Effector memory CD4-positive, alpha-beta T cell (primary cell): ENCODE results near the gene PPP2R2B.

Source experiments
- DNase-seq, 3 donors: peaks; one replicate each; pipeline ENCODE4 v3.0.0-alpha.2; 2020
- H3K27ac ChIP-seq: 2 replicates; pipeline ENCODE4 v1.7.0; 2013; ENCODE audit warnings: mild to moderate bottlenecking, low read length, moderate library complexity; ENCODE audit not compliant: insufficient read depth, poor library complexity, severe bottlenecking
- H3K27me3 ChIP-seq: replicated peaks from 2 replicates; pipeline ENCODE4 v1.7.0; 2013; ENCODE audit warnings: mild to moderate bottlenecking, low read length; ENCODE audit not compliant: insufficient read depth, control insufficient read depth, poor library complexity, severe bottlenecking
- H3K36me3 ChIP-seq: 2 replicates; pipeline ENCODE4 v1.7.0; 2013; ENCODE audit warnings: mild to moderate bottlenecking, low read length, moderate library complexity; ENCODE audit not compliant: control insufficient read depth, insufficient read depth
- H3K4me1 ChIP-seq: 2 replicates; pipeline ENCODE4 v1.7.0; 2013; ENCODE audit warnings: low read length, mild to moderate bottlenecking; ENCODE audit not compliant: control insufficient read depth, insufficient read depth, poor library complexity, severe bottlenecking
- H3K4me3 ChIP-seq: 2 replicates; pipeline ENCODE4 v1.7.0; 2013; ENCODE audit warnings: low read length, low read depth, mild to moderate bottlenecking; ENCODE audit not compliant: insufficient read depth, poor library complexity, severe bottlenecking
- H3K9me3 ChIP-seq: 2 replicates; pipeline ENCODE4 v1.7.0; 2013; ENCODE audit warnings: mild to moderate bottlenecking, low read length, moderate library complexity; ENCODE audit not compliant: control insufficient read depth
- total RNA-seq, 3 donors: gene quantifications; one replicate each; lab custom pipeline; 2026; lab: John Stamatoyannopoulos, UW

PPP2R2B gene
- 14.4 to 26.5 (median 20.5) reads per million in 3 donors for total RNA-seq

DNA sequence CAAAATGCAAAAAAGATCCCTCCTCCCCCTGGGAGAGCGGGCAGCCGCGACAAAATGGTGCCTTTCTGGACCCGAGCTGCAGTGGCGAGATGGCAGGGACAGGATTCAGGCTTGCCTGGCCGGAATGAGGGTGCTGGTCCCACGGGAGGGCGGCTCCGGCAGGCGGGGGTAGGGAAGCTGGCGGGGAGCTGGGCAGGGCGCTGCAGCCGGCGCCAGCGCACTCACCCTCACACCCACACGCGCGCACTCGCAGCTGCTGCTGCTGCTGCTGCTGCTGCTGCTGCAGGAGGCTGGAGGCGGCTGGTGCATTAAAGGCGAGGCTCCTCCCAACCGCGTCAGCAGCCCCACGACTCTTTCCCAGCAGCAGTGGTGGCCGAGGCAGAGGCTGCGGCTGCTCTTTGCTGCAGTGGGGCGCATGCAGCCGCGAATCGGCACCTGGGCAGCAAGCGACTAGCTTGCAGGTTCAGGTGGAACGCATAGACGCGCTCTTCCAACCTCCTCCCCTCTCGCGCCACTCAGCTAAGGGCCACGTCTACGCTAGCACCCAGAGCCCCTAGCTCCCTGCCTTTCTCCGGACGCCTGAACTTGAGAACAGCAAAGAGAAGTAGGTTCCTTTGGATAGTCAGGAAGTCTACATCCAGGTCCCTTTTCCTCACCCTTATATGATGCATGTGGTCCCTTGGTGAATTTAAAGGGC is at the start of gene PPP2R2B:
TSS of gene PPP2R2B (minus strand) at position 282 of the 697 bp plus-strand sequence.
- DNase-seq: peak; percentile 31 to 37 (median 34)
- no peaks in the 10 kb centered on the region for H3K36me3 ChIP-seq
- peak within 1 kb of the TSS; percentile 71 for H3K4me3 ChIP-seq
- H3K9me3 ChIP-seq: no peaks in the 10 kb centered on the region
- H3K4me1 ChIP-seq: peaks cover 6% of the 10 kb centered on the region
- no peaks in the 10 kb centered on the region for H3K27me3 ChIP-seq
- no peak within 1 kb of the TSS for H3K27ac ChIP-seq

DNA sequence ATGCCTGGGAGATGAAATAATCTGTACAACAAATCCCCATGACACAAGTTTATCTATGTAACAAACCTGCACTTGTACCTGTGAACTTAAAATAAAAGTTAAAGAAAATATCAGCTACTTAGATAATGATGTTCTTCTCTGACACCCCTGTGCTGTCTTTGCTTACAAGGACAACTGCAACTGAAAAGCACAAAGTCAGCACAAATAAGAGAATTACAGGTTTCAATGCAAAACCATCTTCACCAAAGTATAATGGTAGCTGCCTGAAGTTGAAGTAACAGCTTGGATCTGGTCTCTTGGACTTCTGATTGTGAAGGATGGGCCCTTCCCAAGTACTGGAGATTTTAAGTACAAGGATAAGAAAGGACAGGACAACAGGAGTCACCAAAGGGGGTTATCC is 45.6 kb upstream of the PPP2R2B start:
- Histone ChIP-seq H3K4me3 (no peak overlapping the region), H3K4me1 (no peaks in the 10 kb centered on the region), H3K27ac (no peak overlapping the region), H3K27me3 (no peaks in the 10 kb centered on the region), H3K9me3 (no peaks in the 10 kb centered on the region), H3K36me3 (no peaks in the 10 kb centered on the region)
- no peak for DNase-seq

DNA sequence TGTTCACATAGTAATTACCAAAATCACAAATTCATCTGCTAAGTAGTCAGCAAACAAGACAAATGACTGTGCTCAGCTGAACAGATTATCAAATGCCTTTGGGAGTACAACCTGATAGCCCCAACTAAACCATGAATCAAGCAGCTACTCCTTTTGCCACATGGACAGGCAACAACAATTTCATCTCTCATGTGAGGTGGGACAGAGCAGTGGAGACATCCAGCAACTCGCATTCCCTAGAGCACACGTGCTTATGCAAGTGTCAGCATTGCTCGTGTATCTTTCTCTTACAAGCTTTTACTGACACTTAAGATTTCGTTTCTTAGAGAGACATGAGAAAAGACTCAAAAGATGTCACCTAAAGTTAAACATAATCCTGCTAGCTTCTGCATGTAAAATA is 42.7 kb upstream of the PPP2R2B start:
- no peak for DNase-seq
- no peak overlapping the region for H3K27ac ChIP-seq
- H3K36me3 ChIP-seq: no peaks in the 10 kb centered on the region

DNA sequence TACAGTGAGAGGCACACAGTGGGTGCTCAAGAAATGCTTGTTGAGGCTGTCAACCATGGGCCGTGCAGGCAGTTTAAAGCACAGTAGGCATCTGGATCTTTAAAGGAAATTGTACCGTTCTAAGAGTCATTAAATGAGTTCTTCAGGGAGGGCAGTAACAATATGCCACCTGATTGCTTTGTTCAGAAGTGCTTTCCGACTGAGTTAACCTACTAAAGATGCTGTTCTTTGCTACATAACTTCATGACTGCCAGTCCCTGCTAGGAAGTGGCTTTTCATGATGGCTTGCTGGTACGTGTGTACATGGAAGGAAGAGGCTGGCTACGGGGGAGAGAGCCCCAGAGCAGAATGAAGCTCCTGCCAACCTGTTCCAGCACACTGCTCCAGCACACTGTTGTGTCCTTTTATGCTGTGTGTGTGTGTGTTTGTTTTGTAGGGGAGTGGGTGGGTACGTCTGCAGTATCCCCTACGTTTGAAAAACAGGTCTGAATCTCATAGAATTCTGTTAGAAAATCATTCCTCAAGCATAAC is 41.9 kb upstream of the PPP2R2B start:
- H3K27ac ChIP-seq: no peak overlapping the region
- no peaks in the 10 kb centered on the region for H3K27me3 ChIP-seq
- H3K9me3 ChIP-seq: no peaks in the 10 kb centered on the region
- no peak for DNase-seq
- no peaks in the 10 kb centered on the region for H3K4me1 ChIP-seq
- no peak overlapping the region for H3K4me3 ChIP-seq
- H3K36me3 ChIP-seq: no peaks in the 10 kb centered on the region

More for the DNA sequence above, 42.7 kb upstream of the PPP2R2B start:
- H3K4me1 ChIP-seq: no peaks in the 10 kb centered on the region
- no peaks in the 10 kb centered on the region for H3K27me3 ChIP-seq
- no peaks in the 10 kb centered on the region for H3K9me3 ChIP-seq
- H3K4me3 ChIP-seq: no peak overlapping the region

GRCh38 chr5:146919304-146919703 is 40.7 kb upstream of the PPP2R2B start:
- no peaks in the 10 kb centered on the region for H3K4me1 ChIP-seq
- no peaks in the 10 kb centered on the region for H3K36me3 ChIP-seq
- no peaks in the 10 kb centered on the region for H3K27me3 ChIP-seq
- H3K27ac ChIP-seq: no peak overlapping the region
- no peak for DNase-seq
- no peak overlapping the region for H3K4me3 ChIP-seq
- H3K9me3 ChIP-seq: no peaks in the 10 kb centered on the region

DNA sequence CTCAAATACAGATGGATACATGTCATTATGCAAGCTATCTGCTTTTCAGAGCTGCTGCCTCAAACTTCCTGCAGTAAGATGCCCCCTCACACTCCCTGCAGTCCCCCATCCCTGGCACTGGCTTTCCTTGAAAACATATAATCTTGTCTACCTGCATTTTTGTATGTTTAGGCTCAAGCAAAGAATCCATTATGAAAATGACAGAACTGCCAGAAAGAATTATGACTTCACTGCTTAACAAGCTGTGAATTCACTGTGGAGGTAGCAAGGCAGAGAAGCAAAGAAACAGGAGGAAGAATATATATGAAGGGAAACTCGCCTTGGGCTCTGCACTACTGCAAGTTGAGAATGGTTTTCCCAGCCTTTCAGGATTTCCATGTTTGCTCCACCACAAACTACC is 39.4 kb upstream of the PPP2R2B start:
- DNase-seq: no peak
- Histone ChIP-seq H3K27me3 (no peaks in the 10 kb centered on the region), H3K9me3 (no peaks in the 10 kb centered on the region), H3K36me3 (no peaks in the 10 kb centered on the region), H3K4me1 (no peaks in the 10 kb centered on the region), H3K27ac (no peak overlapping the region), H3K4me3 (no peak overlapping the region)

- Histone ChIP-seq H3K36me3 (no peaks in the 10 kb centered on the region), H3K27me3 (no peaks in the 10 kb centered on the region), H3K4me1 (no peaks in the 10 kb centered on the region), H3K9me3 (no peaks in the 10 kb centered on the region), H3K27ac (no peak overlapping the region), H3K4me3 (no peak overlapping the region)
- no peak for DNase-seq
Measured at GRCh38 chr5:146912874-146913273, 34.3 kb upstream of the PPP2R2B start.

DNA sequence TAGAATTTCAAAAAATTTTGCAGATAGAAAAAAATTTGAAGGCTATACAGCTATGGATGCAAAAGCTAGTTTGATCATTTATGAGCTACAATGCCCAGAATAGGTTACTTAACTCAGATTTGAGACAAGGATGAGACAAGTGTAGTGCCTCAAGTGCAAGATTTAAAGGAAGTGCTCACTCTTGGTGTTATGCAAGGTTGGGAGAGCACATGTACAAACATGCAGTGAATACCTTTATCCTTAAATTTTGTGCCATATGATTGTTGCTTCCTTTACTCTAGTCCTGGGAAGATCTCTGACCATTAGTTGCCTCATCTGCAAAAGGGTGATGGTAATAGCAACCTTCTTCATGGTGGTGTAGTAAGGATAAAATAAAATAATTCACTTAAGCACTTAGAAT is 31.7 kb upstream of the PPP2R2B start:
- Histone ChIP-seq H3K4me1 (no peaks in the 10 kb centered on the region), H3K36me3 (no peaks in the 10 kb centered on the region), H3K9me3 (no peaks in the 10 kb centered on the region), H3K4me3 (no peak overlapping the region), H3K27ac (no peak overlapping the region), H3K27me3 (no peaks in the 10 kb centered on the region)
- DNase-seq: no peak

DNA sequence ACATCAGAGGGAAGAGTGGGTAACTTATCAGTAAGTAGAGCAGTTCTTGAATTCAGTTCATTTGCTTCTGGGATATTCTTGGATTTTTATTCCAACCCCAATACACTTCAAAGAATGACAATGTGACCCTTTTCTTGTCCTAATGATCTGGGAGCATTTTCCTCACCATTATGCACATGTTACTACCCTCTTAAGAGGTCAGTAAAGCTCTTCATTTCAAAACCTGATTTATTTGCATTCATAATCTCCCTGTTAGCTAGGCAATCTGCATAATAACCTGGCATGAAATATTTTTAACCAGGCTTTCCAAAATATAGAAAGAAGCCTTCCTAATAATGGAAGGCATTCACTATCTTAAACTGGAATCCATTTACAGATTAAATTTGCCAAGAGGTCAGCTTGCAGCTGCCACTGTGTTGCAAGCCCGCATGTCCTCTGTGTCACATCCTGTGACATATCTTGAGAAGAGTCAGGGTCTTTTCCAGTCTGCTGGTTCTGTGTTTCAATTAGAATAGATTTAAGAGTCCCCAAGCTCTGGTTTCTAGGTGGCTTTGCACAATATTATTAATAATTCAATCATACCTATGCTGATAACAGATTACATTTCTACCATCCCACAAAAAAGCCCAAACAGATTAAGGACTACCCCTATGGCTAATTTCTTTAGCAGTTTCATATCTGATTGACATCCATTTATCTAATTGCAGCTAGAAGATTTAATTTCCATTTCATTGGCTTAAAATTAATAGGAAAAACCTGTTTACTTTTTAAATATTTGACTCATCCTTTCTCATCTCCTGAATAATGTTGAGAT is 30.9 kb upstream of the PPP2R2B start:
- no peaks in the 10 kb centered on the region for H3K9me3 ChIP-seq
- H3K4me1 ChIP-seq: no peaks in the 10 kb centered on the region
- H3K27me3 ChIP-seq: no peaks in the 10 kb centered on the region
- DNase-seq: no peak
- H3K4me3 ChIP-seq: no peak overlapping the region
- H3K27ac ChIP-seq: no peak overlapping the region
- H3K36me3 ChIP-seq: no peaks in the 10 kb centered on the region

DNA sequence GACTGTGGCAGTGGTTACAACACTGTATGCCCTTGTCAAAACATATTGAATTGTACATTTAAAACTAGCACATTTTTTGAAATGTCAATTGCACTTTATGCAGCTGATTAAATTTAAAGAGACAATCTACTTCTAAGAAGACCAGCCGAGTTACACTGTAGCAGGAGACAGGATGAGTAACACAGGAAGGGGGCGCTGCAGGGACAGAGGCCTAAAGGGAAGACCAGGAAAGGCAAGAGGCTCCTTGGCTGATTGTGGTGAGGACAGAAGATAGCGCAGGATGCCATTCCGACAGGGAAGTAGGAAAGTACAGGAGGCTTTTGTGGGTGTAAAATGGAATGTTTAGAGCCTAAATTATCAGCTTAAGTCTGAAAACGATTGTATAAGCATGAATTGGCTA is 28.2 kb upstream of the PPP2R2B start:
- no peaks in the 10 kb centered on the region for H3K27me3 ChIP-seq
- H3K9me3 ChIP-seq: no peaks in the 10 kb centered on the region
- no peak overlapping the region for H3K27ac ChIP-seq
- H3K36me3 ChIP-seq: no peaks in the 10 kb centered on the region
- no peak for DNase-seq
- H3K4me1 ChIP-seq: no peaks in the 10 kb centered on the region
- no peak overlapping the region for H3K4me3 ChIP-seq
